Prostate gland (tissue), 2 donors: Measurements from ENCODE around the gene ZBTB8B.
"Not testable (repeated sequence)": the region's sequence is repeated elsewhere in the genome, so short reads cannot be mapped to it uniquely, and the experiment has no call there.

Source experiments
- POLR2A ChIP-seq: fragments of 450-650 bp; IDR thresholded peaks from one replicate; pipeline ENCODE4 v1.6.1; 2016; ENCODE audit warnings: antibody characterized with exemption, mild to moderate bottlenecking
- POLR2AphosphoS5 ChIP-seq: sonication (generic); formaldehyde crosslinking; IDR thresholded peaks from one replicate; pipeline ENCODE4 v1.6.1; 2017; ENCODE audit warnings: antibody characterized with exemption
- TF ChIP-seq, protein P1 (sequence below), 4 experiments: fragments of 200-600 bp in 2 of 4; fragments of 450-650 bp in 2 of 4; sonication (generic) in 2 of 4; IDR thresholded peaks; 1 replicate in 3 of 4; 2 replicates in 1 of 4; pipeline ENCODE4 v1.5.1; 2016 to 2019; ENCODE audit warnings: antibody characterized with exemption in 4 of 4, mild to moderate bottlenecking in 2 of 4, moderate library complexity in 2 of 4

DNA sequence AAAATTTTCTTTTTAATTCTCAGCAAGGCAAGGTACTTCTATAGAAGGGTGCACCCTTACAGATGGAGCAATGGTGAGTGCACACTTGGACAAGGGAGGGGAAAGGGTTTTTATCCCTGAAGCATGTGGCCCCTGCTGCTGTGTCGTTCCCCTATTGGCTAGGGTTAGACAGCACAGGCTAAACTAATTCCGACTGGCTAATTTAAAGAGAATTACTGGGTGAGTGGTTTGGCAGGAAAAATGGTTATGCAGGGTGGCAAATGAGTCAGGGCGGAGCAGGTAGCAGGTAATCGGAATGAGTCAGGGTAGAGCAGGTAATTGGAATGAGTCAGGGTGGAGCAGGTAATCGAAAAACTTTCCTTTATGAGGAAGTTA lies 15.4 kb upstream of the ZBTB8B start:
- TF ChIP-seq POLR2AphosphoS5, POLR2A: not testable (repeated sequence)
- TF ChIP-seq, protein P1, sequence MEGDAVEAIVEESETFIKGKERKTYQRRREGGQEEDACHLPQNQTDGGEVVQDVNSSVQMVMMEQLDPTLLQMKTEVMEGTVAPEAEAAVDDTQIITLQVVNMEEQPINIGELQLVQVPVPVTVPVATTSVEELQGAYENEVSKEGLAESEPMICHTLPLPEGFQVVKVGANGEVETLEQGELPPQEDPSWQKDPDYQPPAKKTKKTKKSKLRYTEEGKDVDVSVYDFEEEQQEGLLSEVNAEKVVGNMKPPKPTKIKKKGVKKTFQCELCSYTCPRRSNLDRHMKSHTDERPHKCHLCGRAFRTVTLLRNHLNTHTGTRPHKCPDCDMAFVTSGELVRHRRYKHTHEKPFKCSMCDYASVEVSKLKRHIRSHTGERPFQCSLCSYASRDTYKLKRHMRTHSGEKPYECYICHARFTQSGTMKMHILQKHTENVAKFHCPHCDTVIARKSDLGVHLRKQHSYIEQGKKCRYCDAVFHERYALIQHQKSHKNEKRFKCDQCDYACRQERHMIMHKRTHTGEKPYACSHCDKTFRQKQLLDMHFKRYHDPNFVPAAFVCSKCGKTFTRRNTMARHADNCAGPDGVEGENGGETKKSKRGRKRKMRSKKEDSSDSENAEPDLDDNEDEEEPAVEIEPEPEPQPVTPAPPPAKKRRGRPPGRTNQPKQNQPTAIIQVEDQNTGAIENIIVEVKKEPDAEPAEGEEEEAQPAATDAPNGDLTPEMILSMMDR (IDR thresholded peaks at IDR 0.05), result not testable (repeated sequence)
